ENCODE data around the gene ZNF195.
"Not testable (repeated sequence)": the region's sequence is repeated elsewhere in the genome, so short reads cannot be mapped to it uniquely, and the experiment has no call there.

Gene ZNF195

GRCh38 chr11:3402181-3402860, 23.4 kb upstream of the ZNF195 start:
- not testable (repeated sequence) for DNase-seq

- DNase-seq: not testable (repeated sequence)
Observed at GRCh38 chr11:3401052-3401451, 22.1 kb upstream of the ZNF195 start.

- DNase-seq: not testable (repeated sequence)
Observed at GRCh38 chr11:3398509-3398908, 19.6 kb upstream of the ZNF195 start.

GRCh38 chr11:3398106-3398505, 19.2 kb upstream of the ZNF195 start:
- not testable (repeated sequence) for DNase-seq

GRCh38 chr11:3397210-3397609, 18.3 kb upstream of the ZNF195 start:
- not testable (repeated sequence) for DNase-seq

GRCh38 chr11:3395468-3395867, 16.5 kb upstream of the ZNF195 start:
- not testable (repeated sequence) for DNase-seq

GRCh38 chr11:3394956-3395355, 16.0 kb upstream of the ZNF195 start:
- DNase-seq: not testable (repeated sequence)

- not testable (repeated sequence) for DNase-seq
Observed at GRCh38 chr11:3393450-3393849, 14.5 kb upstream of the ZNF195 start.

GRCh38 chr11:3382613-3383285, 3.8 kb upstream of the ZNF195 start:
- DNase-seq: no peak

- no peak for DNase-seq
Observed at GRCh38 chr11:3381794-3382193, 2.8 kb upstream of the ZNF195 start.

- DNase-seq: no peak
Observed at GRCh38 chr11:3380706-3381545, 2.0 kb upstream of the ZNF195 start.

GRCh38 chr11:3375552-3375951, 3.4 kb downstream of the ZNF195 start:
- no peak for DNase-seq

- DNase-seq: no peak
Observed at GRCh38 chr11:3370311-3370870, 8.6 kb downstream of the ZNF195 start.

GRCh38 chr11:3369366-3369765, 9.6 kb downstream of the ZNF195 start:
- no peak for DNase-seq

- no peak for DNase-seq
Observed at GRCh38 chr11:3368199-3368598, 10.7 kb downstream of the ZNF195 start.

GRCh38 chr11:3367221-3367620, 11.7 kb downstream of the ZNF195 start:
- DNase-seq: no peak

- no peak for DNase-seq
Observed at GRCh38 chr11:3359092-3359824, 19.7 kb downstream of the ZNF195 start.

- DNase-seq: no peak
Observed at GRCh38 chr11:3357994-3358676, 20.8 kb downstream of the ZNF195 start.

- no peak for DNase-seq
Observed at GRCh38 chr11:3357302-3357701, 21.6 kb downstream of the ZNF195 start.

GRCh38 chr11:3356858-3357257, 22.1 kb downstream of the ZNF195 start:
- DNase-seq: no peak

- DNase-seq: no peak
Observed at GRCh38 chr11:3353066-3353465, 25.9 kb downstream of the ZNF195 start.

GRCh38 chr11:3347127-3347526, 31.8 kb downstream of the ZNF195 start:
- DNase-seq: no peak
